ENCODE results near the gene NXT1. TPM values are rescaled to one million over a fixed set of nuclear protein-coding genes. Genes with fewer than 3 reads are reported as not detected.
A peak's percentile ranks its signal among the peaks of the same experiment; 100 is the strongest.

Gene NXT1
- total and polyA plus RNA-seq, 7 experiments from 2014 or later, result 20.1 to 71.8 (median 50.3) TPM

GRCh38 chr20:23366384-23366783 is 15.8 kb downstream of the NXT1 start:
- ATAC-seq (no peak), DNase-seq (no peak)
- Mint-ChIP-seq H3K36me3 (peaks cover 13 to 32% (median 14%) of the 10 kb centered on the region in 5 donors), H3K27me3 (peaks cover 0 to 2% (median 0%) of the 10 kb centered on the region in 5 donors), H3K27ac (peak overlapping the region in 8 of 9 donors; percentile 11 to 89 (median 71)), H3K4me3 (peak overlapping the region in 5 of 10 donors; percentile 25 to 61 (median 39)), H3K4me1 (peaks cover 26 to 56% (median 49%) of the 10 kb centered on the region in 7 donors), H3K9me3 (peaks cover 0 to 3% (median 0%) of the 10 kb centered on the region in 11 donors)
- Histone ChIP-seq H3K4me1 (ENCODE audit: control insufficient read depth in 2 of 2, insufficient read depth in 2 of 2, low read length in 2 of 2) (peaks cover 14 to 22% of the 10 kb centered on the region in 2 donors), H3K27me3 (ENCODE audit: control insufficient read depth in 2 of 2, insufficient read depth in 2 of 2, low read length in 2 of 2) (no peaks in the 10 kb centered on the region), H3K4me3 (ENCODE audit: low read length) (no peak overlapping the region), H3K9me3 (ENCODE audit: control insufficient read depth in 2 of 3, low read length in 3 of 3) (no peaks in the 10 kb centered on the region), H3K36me3 (ENCODE audit: control insufficient read depth in 2 of 3, insufficient read depth in 3 of 3, low read length in 3 of 3) (peaks cover 0 to 42% (median 0%) of the 10 kb centered on the region in 3 experiments), H3K27ac (ENCODE audit: low read depth, low read length) (peak overlapping the region; percentile 19)
- intact Hi-C loops (cut with micrococcal nuclease), result no loop called here
- CTCF ChIA-PET, result no interaction called here
- POLR2A ChIA-PET, result interaction anchor here (0.6 to 0.8 kb wide), 2 partner anchors 9 to 17 kb away, joined by 3 read pairs; no protein-coding TSS in a partner anchor

GRCh38 chr20:23367770-23368169 is 17.2 kb downstream of the NXT1 start:
- CTCF ChIA-PET, result interaction anchor here (1.3 kb wide), 1 partner anchor 54 kb away, joined by 3 read pairs; no protein-coding TSS in a partner anchor
- no peak for ATAC-seq

GRCh38 chr20:23368316-23369071 is 17.9 kb downstream of the NXT1 start:
- Histone ChIP-seq H3K9me3 (ENCODE audit: control insufficient read depth in 2 of 3, low read length in 3 of 3) (no peaks in the 10 kb centered on the region), H3K27ac (ENCODE audit: low read depth, low read length) (peak overlapping the region; percentile 10), H3K4me1 (ENCODE audit: control insufficient read depth in 2 of 2, insufficient read depth in 2 of 2, low read length in 2 of 2) (peaks cover 7 to 13% of the 10 kb centered on the region in 2 donors), H3K27me3 (ENCODE audit: control insufficient read depth in 2 of 2, insufficient read depth in 2 of 2, low read length in 2 of 2) (no peaks in the 10 kb centered on the region), H3K4me3 (ENCODE audit: low read length) (no peak overlapping the region), H3K36me3 (ENCODE audit: control insufficient read depth in 2 of 3, insufficient read depth in 3 of 3, low read length in 3 of 3) (peaks cover 2 to 62% (median 2%) of the 10 kb centered on the region in 3 experiments)
- no peak for DNase-seq
- Mint-ChIP-seq H3K27ac (peak overlapping the region in 5 of 9 donors; percentile 24 to 89 (median 64)), H3K4me1 (peaks cover 20 to 45% (median 40%) of the 10 kb centered on the region in 7 donors), H3K9me3 (no peaks in the 10 kb centered on the region), H3K36me3 (peaks cover 15 to 33% (median 18%) of the 10 kb centered on the region in 5 donors), H3K27me3 (no peaks in the 10 kb centered on the region), H3K4me3 (no peak overlapping the region)
- no peak for ATAC-seq
- ChIA-PET CTCF (interaction anchor here (1.3 kb wide), 1 partner anchor 53 kb away, joined by 3 read pairs; no protein-coding TSS in a partner anchor), POLR2A (interaction anchor here (0.9 kb wide), 1 partner anchor 10 kb away, joined by 5 read pairs; no protein-coding TSS in a partner anchor)
- intact Hi-C loops (cut with micrococcal nuclease), result no loop called here

More at GRCh38 chr20:23367770-23368169, 17.2 kb downstream of the NXT1 start:
- Mint-ChIP-seq H3K27me3 (no peaks in the 10 kb centered on the region), H3K36me3 (peaks cover 15 to 35% (median 18%) of the 10 kb centered on the region in 5 donors), H3K4me3 (no peak overlapping the region), H3K27ac (peak overlapping the region; percentile 24 to 89 (median 64)), H3K4me1 (peaks cover 26 to 52% (median 47%) of the 10 kb centered on the region in 7 donors), H3K9me3 (no peaks in the 10 kb centered on the region)
- Histone ChIP-seq H3K36me3 (ENCODE audit: control insufficient read depth in 2 of 3, insufficient read depth in 3 of 3, low read length in 3 of 3) (peaks cover 0 to 55% (median 0%) of the 10 kb centered on the region in 3 experiments), H3K4me1 (ENCODE audit: control insufficient read depth in 2 of 2, insufficient read depth in 2 of 2, low read length in 2 of 2) (peaks cover 13 to 20% of the 10 kb centered on the region in 2 donors), H3K9me3 (ENCODE audit: control insufficient read depth in 2 of 3, low read length in 3 of 3) (no peaks in the 10 kb centered on the region), H3K27me3 (ENCODE audit: control insufficient read depth in 2 of 2, insufficient read depth in 2 of 2, low read length in 2 of 2) (no peaks in the 10 kb centered on the region), H3K27ac (ENCODE audit: low read depth, low read length) (peak overlapping the region; percentile 22), H3K4me3 (ENCODE audit: low read length) (no peak overlapping the region)
- DNase-seq, result no peak
- intact Hi-C loops (cut with micrococcal nuclease), result no loop called here
- POLR2A ChIA-PET, result interaction anchor here (0.9 kb wide), 1 partner anchor 10 kb away, joined by 5 read pairs; no protein-coding TSS in a partner anchor

- Mint-ChIP-seq H3K4me3 (no peak overlapping the region), H3K9me3 (no peaks in the 10 kb centered on the region), H3K27me3 (no peaks in the 10 kb centered on the region), H3K4me1 (peaks cover 20 to 37% (median 32%) of the 10 kb centered on the region in 7 donors), H3K27ac (peak overlapping the region in 1 of 9 donors; percentile 32), H3K36me3 (peaks cover 15 to 41% (median 18%) of the 10 kb centered on the region in 5 donors)
- Histone ChIP-seq H3K27ac (ENCODE audit: low read depth, low read length) (no peak overlapping the region), H3K9me3 (ENCODE audit: control insufficient read depth in 2 of 3, low read length in 3 of 3) (no peaks in the 10 kb centered on the region), H3K4me1 (ENCODE audit: control insufficient read depth in 2 of 2, insufficient read depth in 2 of 2, low read length in 2 of 2) (peaks cover 7 to 11% of the 10 kb centered on the region in 2 donors), H3K36me3 (ENCODE audit: control insufficient read depth in 2 of 3, insufficient read depth in 3 of 3, low read length in 3 of 3) (peaks cover 4 to 63% (median 6%) of the 10 kb centered on the region in 3 experiments), H3K27me3 (ENCODE audit: control insufficient read depth in 2 of 2, insufficient read depth in 2 of 2, low read length in 2 of 2) (no peaks in the 10 kb centered on the region), H3K4me3 (ENCODE audit: low read length) (no peak overlapping the region)
- intact Hi-C loops (cut with micrococcal nuclease), result no loop called here
- no peak for DNase-seq
- no peak for ATAC-seq
- ChIA-PET CTCF (interaction anchor here (1.3 kb wide), 1 partner anchor 53 kb away, joined by 3 read pairs; no protein-coding TSS in a partner anchor), POLR2A (no interaction called here)
Measured at GRCh38 chr20:23369072-23369823, 18.7 kb downstream of the NXT1 start.

GRCh38 chr20:23370274-23370673 is 19.7 kb downstream of the NXT1 start:
- POLR2A ChIA-PET, result interaction anchor here (0.8 kb wide), 1 partner anchor 20 kb away, joined by 3 read pairs; the partner anchor contains the start of gene NXT1

GRCh38 chr20:23370873-23371272 is 20.3 kb downstream of the NXT1 start:
- Mint-ChIP-seq H3K27me3 (no peaks in the 10 kb centered on the region), H3K4me1 (peaks cover 10 to 27% (median 20%) of the 10 kb centered on the region in 7 donors), H3K27ac (peak overlapping the region in 1 of 9 donors; percentile 12), H3K36me3 (peaks cover 10 to 39% (median 15%) of the 10 kb centered on the region in 5 donors), H3K4me3 (no peak overlapping the region), H3K9me3 (no peaks in the 10 kb centered on the region)
- POLR2A ChIA-PET, result interaction anchor here (0.8 kb wide), 1 partner anchor 21 kb away, joined by 3 read pairs; the partner anchor contains the start of gene NXT1
- CTCF ChIA-PET, result no interaction called here
- Histone ChIP-seq H3K4me3 (ENCODE audit: low read length) (no peak overlapping the region), H3K9me3 (ENCODE audit: control insufficient read depth in 2 of 3, low read length in 3 of 3) (no peaks in the 10 kb centered on the region), H3K4me1 (ENCODE audit: control insufficient read depth in 2 of 2, insufficient read depth in 2 of 2, low read length in 2 of 2) (peaks cover 5 to 11% of the 10 kb centered on the region in 2 donors), H3K27ac (ENCODE audit: low read depth, low read length) (no peak overlapping the region), H3K36me3 (ENCODE audit: control insufficient read depth in 2 of 3, insufficient read depth in 3 of 3, low read length in 3 of 3) (peaks cover 4 to 53% (median 6%) of the 10 kb centered on the region in 3 experiments), H3K27me3 (ENCODE audit: control insufficient read depth in 2 of 2, insufficient read depth in 2 of 2, low read length in 2 of 2) (no peaks in the 10 kb centered on the region)
- ATAC-seq (no peak), DNase-seq (no peak)
- intact Hi-C loops (cut with micrococcal nuclease), result no loop called here

More at GRCh38 chr20:23370274-23370673, 19.7 kb downstream of the NXT1 start:
- ATAC-seq (no peak), DNase-seq (no peak)
- no peaks in the 10 kb centered on the region for H3K9me3 ChIP-seq (ENCODE audit: control insufficient read depth in 2 of 3, low read length in 3 of 3)
- no peak overlapping the region for H3K4me3 Mint-ChIP-seq
- H3K9me3 Mint-ChIP-seq, result no peaks in the 10 kb centered on the region
- H3K36me3 Mint-ChIP-seq, result peaks cover 7 to 35% (median 10%) of the 10 kb centered on the region in 5 donors
- intact Hi-C loops (cut with micrococcal nuclease), result no loop called here
- no peaks in the 10 kb centered on the region for H3K27me3 Mint-ChIP-seq
- CTCF ChIA-PET, result no interaction called here
- no peak overlapping the region for H3K27ac ChIP-seq (ENCODE audit: low read depth, low read length)
- peaks cover 11 to 27% (median 22%) of the 10 kb centered on the region in 7 donors for H3K4me1 Mint-ChIP-seq
- peak overlapping the region in 1 of 9 donors; percentile 36 for H3K27ac Mint-ChIP-seq
- H3K4me1 ChIP-seq (ENCODE audit: control insufficient read depth in 2 of 2, insufficient read depth in 2 of 2, low read length in 2 of 2), result peaks cover 7 to 11% of the 10 kb centered on the region in 2 donors
- no peaks in the 10 kb centered on the region for H3K27me3 ChIP-seq (ENCODE audit: control insufficient read depth in 2 of 2, insufficient read depth in 2 of 2, low read length in 2 of 2)
- no peak overlapping the region for H3K4me3 ChIP-seq (ENCODE audit: low read length)
- peaks cover 4 to 54% (median 6%) of the 10 kb centered on the region in 3 experiments for H3K36me3 ChIP-seq (ENCODE audit: control insufficient read depth in 2 of 3, insufficient read depth in 3 of 3, low read length in 3 of 3)

Data from naive thymus-derived CD4-positive, alpha-beta T cell (primary cell).